Epithelial cell of esophagus (primary cell): ENCODE data around the gene GULP1.

ENCODE experiments used
- DNase-seq: peaks from one replicate; pipeline ENCODE4 v3.0.0; 2010; ENCODE audit warnings: low read depth
- H3K4me3 ChIP-seq: 2 replicates; pipeline ENCODE4 v1.5.1; 2011; ENCODE audit warnings: mild to moderate bottlenecking, low read length, control low read depth
- TF ChIP-seq, protein P1 (sequence below): IDR thresholded peaks from 2 replicates; pipeline ENCODE4 v1.5.1; 2011; ENCODE audit warnings: low read depth, mild to moderate bottlenecking, low read length, control low read depth, inconsistent platforms; ENCODE audit not compliant: insufficient read depth; ENCODE audit errors: missing control alignments

GULP1 gene

DNA sequence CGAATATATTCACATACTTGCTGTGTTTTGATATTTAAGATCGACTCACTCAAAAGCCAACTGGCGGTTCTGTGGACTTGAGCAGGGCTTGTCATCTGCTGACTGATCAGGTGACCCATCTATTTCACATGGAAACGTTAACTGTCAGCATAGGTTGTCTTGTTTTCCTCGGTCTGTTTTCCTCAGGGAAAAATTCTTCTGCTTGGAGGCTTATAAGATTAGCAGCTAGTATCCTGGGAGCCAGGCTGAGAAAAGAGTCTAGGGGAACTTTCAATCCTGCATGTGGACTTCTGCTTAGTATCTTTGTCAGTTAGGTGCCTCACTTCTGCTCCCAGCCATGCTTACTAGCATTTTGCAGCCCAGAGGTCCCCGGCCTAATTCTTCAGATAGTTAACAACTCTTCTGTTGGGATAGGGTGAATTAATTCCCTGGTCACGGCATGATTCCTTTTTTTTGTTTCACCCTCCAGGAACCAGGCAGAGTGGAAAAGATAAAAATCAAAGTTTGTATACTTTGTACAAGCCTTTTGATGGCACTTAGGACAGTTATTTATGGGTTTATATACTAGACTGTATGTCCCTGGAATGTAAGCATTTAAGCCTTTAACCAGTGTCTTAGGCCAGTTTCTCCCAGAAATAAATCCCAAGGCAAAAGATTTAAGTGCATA, 226.0 kb downstream of the GULP1 start:
- H3K4me3 ChIP-seq: no peak overlapping the region
- TF ChIP-seq, protein P1, sequence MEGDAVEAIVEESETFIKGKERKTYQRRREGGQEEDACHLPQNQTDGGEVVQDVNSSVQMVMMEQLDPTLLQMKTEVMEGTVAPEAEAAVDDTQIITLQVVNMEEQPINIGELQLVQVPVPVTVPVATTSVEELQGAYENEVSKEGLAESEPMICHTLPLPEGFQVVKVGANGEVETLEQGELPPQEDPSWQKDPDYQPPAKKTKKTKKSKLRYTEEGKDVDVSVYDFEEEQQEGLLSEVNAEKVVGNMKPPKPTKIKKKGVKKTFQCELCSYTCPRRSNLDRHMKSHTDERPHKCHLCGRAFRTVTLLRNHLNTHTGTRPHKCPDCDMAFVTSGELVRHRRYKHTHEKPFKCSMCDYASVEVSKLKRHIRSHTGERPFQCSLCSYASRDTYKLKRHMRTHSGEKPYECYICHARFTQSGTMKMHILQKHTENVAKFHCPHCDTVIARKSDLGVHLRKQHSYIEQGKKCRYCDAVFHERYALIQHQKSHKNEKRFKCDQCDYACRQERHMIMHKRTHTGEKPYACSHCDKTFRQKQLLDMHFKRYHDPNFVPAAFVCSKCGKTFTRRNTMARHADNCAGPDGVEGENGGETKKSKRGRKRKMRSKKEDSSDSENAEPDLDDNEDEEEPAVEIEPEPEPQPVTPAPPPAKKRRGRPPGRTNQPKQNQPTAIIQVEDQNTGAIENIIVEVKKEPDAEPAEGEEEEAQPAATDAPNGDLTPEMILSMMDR: no peak
- no peak for DNase-seq

DNA sequence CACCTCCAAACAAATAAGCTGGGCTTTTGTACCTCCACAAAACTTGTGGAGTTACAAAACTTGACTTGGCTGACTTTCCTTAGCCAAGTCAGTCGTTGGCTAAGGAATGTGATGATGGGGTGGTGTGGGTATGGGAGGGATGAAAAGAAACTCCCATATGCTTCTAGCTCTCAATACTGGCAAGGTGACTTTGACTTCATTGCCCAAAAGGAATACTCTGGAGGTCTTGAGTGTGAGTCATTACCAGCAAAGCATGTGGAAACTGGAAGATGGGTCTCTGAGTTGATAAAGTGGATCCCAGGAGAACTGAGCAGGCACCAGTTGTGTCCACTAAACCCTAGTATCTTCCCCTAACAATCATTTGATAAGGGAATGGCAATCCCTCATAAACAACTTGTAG, 226.7 kb downstream of the GULP1 start:
- TF ChIP-seq, protein P1: no peak
- H3K4me3 ChIP-seq: no peak overlapping the region
- DNase-seq: peak; percentile 39

DNA sequence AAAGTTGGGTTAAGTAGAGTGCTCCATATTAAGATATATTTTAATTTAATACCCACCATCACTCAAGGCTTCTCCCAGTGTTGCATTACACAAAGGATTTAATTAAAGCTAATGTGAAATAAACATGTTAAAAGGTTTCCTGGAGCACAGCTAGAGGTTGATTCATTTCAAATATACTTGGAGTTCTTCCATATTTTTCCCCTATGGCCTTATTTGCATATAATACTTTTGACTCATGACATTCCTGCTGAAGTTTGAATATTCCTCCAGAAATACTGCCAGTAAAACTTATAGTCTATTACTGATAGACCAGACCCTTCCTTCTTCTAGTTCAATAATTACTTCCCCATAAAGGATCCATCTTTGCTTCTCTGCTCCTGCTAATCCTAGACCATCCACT, 227.5 kb downstream of the GULP1 start:
- TF ChIP-seq, protein P1: no peak
- DNase-seq: peak; percentile 46
- H3K4me3 ChIP-seq: no peak overlapping the region

- TF ChIP-seq, protein P1: no peak
- DNase-seq: peak; percentile 19
- H3K4me3 ChIP-seq: no peak overlapping the region
Measured at GRCh38 chr2:188522517-188522916, 230.8 kb downstream of the GULP1 start.

GRCh38 chr2:188523919-188524318, 232.2 kb downstream of the GULP1 start:
- TF ChIP-seq, protein P1: no peak
- no peak for DNase-seq
- no peak overlapping the region for H3K4me3 ChIP-seq

DNA sequence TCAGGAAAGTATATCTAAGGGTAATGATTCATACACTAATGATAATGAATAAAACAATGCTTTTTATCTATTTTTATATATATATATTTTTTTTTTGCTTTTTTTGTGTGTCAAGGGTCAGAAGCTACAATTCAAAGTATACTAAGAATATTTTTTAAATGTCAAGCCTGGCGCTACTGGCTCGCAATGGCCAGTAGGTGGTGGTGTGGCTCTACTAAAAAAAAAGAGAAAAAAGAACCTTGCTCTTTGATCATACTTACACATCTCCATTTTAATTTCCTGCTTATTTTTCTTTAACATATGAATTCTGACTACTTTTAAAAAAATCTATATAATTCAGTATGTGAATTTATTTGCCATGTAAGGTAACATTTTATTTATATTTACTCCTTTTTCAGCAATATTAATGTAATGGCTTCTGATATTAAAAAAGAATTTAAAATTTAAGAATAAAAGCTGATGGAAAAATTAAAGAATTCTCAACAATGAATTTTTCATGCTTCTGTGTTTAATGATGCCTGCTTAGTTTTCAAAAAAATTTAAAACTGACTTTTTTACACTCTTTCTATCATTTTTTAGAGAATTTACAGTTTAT, 232.9 kb downstream of the GULP1 start:
- DNase-seq: peak; percentile 54
- H3K4me3 ChIP-seq: no peak overlapping the region
- TF ChIP-seq, protein P1: peak; percentile 75

- DNase-seq: no peak
- H3K4me3 ChIP-seq: no peak overlapping the region
- TF ChIP-seq, protein P1: no peak
Measured at GRCh38 chr2:188526701-188527100, 235.0 kb downstream of the GULP1 start.
